Endothelial cell of umbilical vein (primary cell): Measurements from ENCODE around the gene SCTR. TPM values are rescaled to one million over a fixed set of nuclear protein-coding genes. Genes with fewer than 3 reads are reported as not detected.

ENCODE experiments used
- BruUV-seq: library from RNA; stranded (reverse); fragments of 400-500 nt; replicated peaks from 2 replicates; lab custom pipeline; 2021; lab: Mats Ljungman, UMichigan
- CTCF ChIA-PET: fragments of 300-600, 350-600 bp; sonication (Branson Sonifier 250); formaldehyde crosslinking; loops from one replicate; lab custom pipeline; 2021; ENCODE audit warnings: antibody characterized with exemption, inconsistent platforms; lab: Charles Lee
- POLR2A ChIA-PET: fragments of 300-600, 350-600 bp; sonication (Branson Sonifier 250); formaldehyde crosslinking; loops from one replicate; lab custom pipeline; 2021; ENCODE audit warnings: antibody characterized with exemption, inconsistent platforms; lab: Charles Lee
- DNase-seq: peaks from one replicate; pipeline ENCODE4 v3.0.0-alpha.2; 2011; ENCODE audit warnings: low read depth, low spot score
- FAIRE-seq: peaks from 2 replicates; lab custom pipeline; 2011; peaks lifted over from hg19 to GRCh38; lab: Jason Lieb, UNC
- H2AFZ ChIP-seq: 2 replicates; pipeline ENCODE4 v1.6.0; 2012; ENCODE audit warnings: low read depth, low read length, control low read depth, inconsistent platforms
- H3K27ac ChIP-seq: 2 replicates; pipeline ENCODE4 v1.5.1; 2011; ENCODE audit warnings: low read depth, mild to moderate bottlenecking, control low read depth, low read length, moderate library complexity; ENCODE audit not compliant: insufficient read depth
- H3K27me3 ChIP-seq, 2 experiments: 2 replicates each; pipeline versions ENCODE4 v1.6.0 to v1.6.1; 2011; ENCODE audit warnings: low read length in 2 of 2, mixed read lengths in 1 of 2; ENCODE audit not compliant: control insufficient read depth in 2 of 2, insufficient read depth in 2 of 2
- H3K36me3 ChIP-seq, 2 experiments: 2 replicates in 1 of 2; 3 replicates in 1 of 2; pipeline ENCODE4 v1.5.1; 2011; ENCODE audit warnings: low read length in 2 of 2, mild to moderate bottlenecking in 1 of 2, moderate library complexity in 1 of 2; ENCODE audit not compliant: control insufficient read depth in 2 of 2, insufficient read depth in 2 of 2; ENCODE audit errors: extremely low read depth in 1 of 2
- H3K4me1 ChIP-seq: 3 replicates; pipeline ENCODE4 v1.5.1; 2011; ENCODE audit warnings: mild to moderate bottlenecking, low read length; ENCODE audit not compliant: control insufficient read depth, insufficient read depth; ENCODE audit errors: extremely low read depth
- H3K4me2 ChIP-seq: 2 replicates; pipeline ENCODE4 v1.6.1; 2011; ENCODE audit warnings: low read length, control low read depth, mixed read lengths; ENCODE audit not compliant: insufficient read depth
- H3K4me3 ChIP-seq, 3 experiments: fragments of 200-600 bp in 1 of 3; sonication (generic), shearing (Covaris generic) in 1 of 3; replicated peaks in 1 of 3; 2 replicates each; pipeline ENCODE4 v1.5.1; 2011 to 2016; ENCODE audit warnings: control low read depth in 3 of 3, low read length in 3 of 3, mild to moderate bottlenecking in 2 of 3, inconsistent platforms in 1 of 3, low read depth in 1 of 3, moderate library complexity in 1 of 3; ENCODE audit not compliant: insufficient read depth in 1 of 3
- H3K79me2 ChIP-seq: 2 replicates; pipeline ENCODE4 v1.6.0; 2012; ENCODE audit warnings: low read length, inconsistent platforms; ENCODE audit not compliant: control insufficient read depth, insufficient read depth
- H3K9ac ChIP-seq: replicated peaks from 2 replicates; pipeline ENCODE3; 2011; ENCODE audit warnings: low read length, control low read depth; ENCODE audit not compliant: insufficient read depth; ENCODE audit errors: extremely low read depth
- H3K9me1 ChIP-seq: replicated peaks from 3 replicates; pipeline ENCODE4 v1.6.0; 2011; ENCODE audit warnings: mild to moderate bottlenecking, low read length; ENCODE audit not compliant: control insufficient read depth, insufficient read depth; ENCODE audit errors: extremely low read depth
- H3K9me3 ChIP-seq: replicated peaks from 2 replicates; pipeline ENCODE4 v1.5.1; 2012; ENCODE audit warnings: low read length, inconsistent platforms; ENCODE audit not compliant: control insufficient read depth, insufficient read depth
- H4K20me1 ChIP-seq: replicated peaks from 2 replicates; pipeline ENCODE3; 2011; ENCODE audit warnings: mild to moderate bottlenecking, low read length; ENCODE audit not compliant: control insufficient read depth, insufficient read depth; ENCODE audit errors: extremely low read depth
- EZH2 ChIP-seq: IDR thresholded peaks from 2 replicates; pipeline ENCODE4 v1.6.1; 2012; ENCODE audit warnings: borderline replicate concordance, low read depth, mild to moderate bottlenecking, moderate library complexity, low read length, inconsistent platforms; ENCODE audit not compliant: severe bottlenecking
- FOS ChIP-seq: IDR thresholded peaks from 2 replicates; pipeline ENCODE4 v1.6.1; 2011; ENCODE audit warnings: mild to moderate bottlenecking, low read length, moderate library complexity, borderline replicate concordance; ENCODE audit not compliant: insufficient read depth
- GATA2 ChIP-seq: IDR thresholded peaks from 2 replicates; pipeline ENCODE4 v1.7.0; 2011; ENCODE audit warnings: low read depth, mild to moderate bottlenecking, moderate library complexity, mixed read lengths, low read length; ENCODE audit not compliant: insufficient read length, insufficient read depth
- JUN ChIP-seq: IDR thresholded peaks from 2 replicates; pipeline ENCODE4 v1.6.1; 2011; ENCODE audit warnings: borderline replicate concordance, low read depth; ENCODE audit not compliant: insufficient read length, insufficient read depth
- MYC ChIP-seq: IDR thresholded peaks from one replicate; pipeline ENCODE4 v1.6.1; 2011; ENCODE audit warnings: mild to moderate bottlenecking, low read depth, low read length
- POLR2A ChIP-seq: IDR thresholded peaks from 2 replicates; pipeline ENCODE4 v1.6.1; 2012; ENCODE audit warnings: low read depth, mild to moderate bottlenecking, control low read depth, low read length
- POLR2AphosphoS5 ChIP-seq: IDR thresholded peaks from 2 replicates; pipeline ENCODE4 v1.6.1; 2012; ENCODE audit warnings: low read depth, mild to moderate bottlenecking, control low read depth, low read length, moderate library complexity; ENCODE audit not compliant: insufficient read depth
- dilution Hi-C: fragments of 300-500 bp; cut with MboI; formaldehyde crosslinking; loops from one replicate; pipeline ENCODE4 v1.15.0; 2019; ENCODE audit warnings: low sequenced_read_pairs; ENCODE audit not compliant: extremely low pct_ligation_motif_present
- intact Hi-C: fragments of 100-400 bp; cut with micrococcal nuclease; formaldehyde crosslinking; loops from one replicate; pipeline ENCODE4 v1.10.0; 2022
- polyA plus RNA-seq, 4 experiments: library from polyadenylated mRNA; depleted of rRNA in 3 of 4; stranded (reverse) in 3 of 4; unstranded in 1 of 4; fragments of >200 nt; gene quantifications; 2 replicates each; pipeline versions ENCODE4 v1.2.1 to v1.2.3, GENCODE V29; 2011 to 2012; ENCODE audit warnings: missing spikeins in 1 of 4
- total RNA-seq: library from RNA; stranded (reverse); gene quantifications from 2 replicates; pipeline ENCODE4 v1.2.3, GENCODE V29; 2021
- TF ChIP-seq, protein P1 (sequence below): IDR thresholded peaks from 2 replicates; pipeline ENCODE4 v1.6.1; 2011; ENCODE audit not compliant: insufficient read depth, insufficient read length
- TF ChIP-seq, protein P2 (sequence below), 2 donors: IDR thresholded peaks; 1 replicate in 1 of 2; 2 replicates in 1 of 2; pipeline ENCODE4 v1.5.1; 2011; ENCODE audit warnings: low read length in 2 of 2, mild to moderate bottlenecking in 2 of 2, moderate library complexity in 2 of 2, control low read depth in 1 of 2, inconsistent platforms in 1 of 2, low read depth in 1 of 2; ENCODE audit not compliant: insufficient read depth in 1 of 2; ENCODE audit errors: extremely low read depth in 1 of 2

The SCTR gene
- total and polyA plus RNA-seq, 2 donors (not counting 3 experiments of a cell fraction or from before 2014, with no cell fraction given) = not detected

DNA sequence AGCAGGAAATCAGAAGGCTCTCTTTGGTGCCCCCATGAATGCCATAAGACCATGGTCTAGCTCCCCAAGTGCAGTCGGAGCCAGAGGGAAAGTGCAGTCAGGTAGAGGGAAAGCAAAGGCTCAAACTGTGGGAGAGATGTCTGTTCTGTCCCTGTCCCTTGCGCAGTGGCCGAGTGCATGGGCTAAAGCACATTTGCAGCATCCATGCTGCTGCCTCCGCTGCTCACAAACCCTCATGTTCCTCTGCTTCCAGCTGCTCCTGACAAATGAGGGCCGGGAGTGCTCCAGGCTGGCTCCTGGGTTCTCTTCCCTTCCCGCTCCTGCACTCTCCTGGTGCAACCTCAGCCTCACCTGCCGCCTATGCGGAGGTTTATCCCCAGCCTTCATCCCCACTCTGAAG lies 34.2 kb downstream of the SCTR start:
- H3K9ac ChIP-seq = no peak overlapping the region
- H3K27me3 ChIP-seq = peaks cover 0 to 1% of the 10 kb centered on the region in 2 experiments
- no peak overlapping the region for H2AFZ ChIP-seq
- H3K9me3 ChIP-seq = no peaks in the 10 kb centered on the region
- no peak overlapping the region for H3K4me2 ChIP-seq
- TF ChIP-seq, protein P1, sequence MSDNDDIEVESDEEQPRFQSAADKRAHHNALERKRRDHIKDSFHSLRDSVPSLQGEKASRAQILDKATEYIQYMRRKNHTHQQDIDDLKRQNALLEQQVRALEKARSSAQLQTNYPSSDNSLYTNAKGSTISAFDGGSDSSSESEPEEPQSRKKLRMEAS = no peak
- TF ChIP-seq FOS (no peak), MYC (no peak), POLR2A (no peak), EZH2 (no peak), POLR2AphosphoS5 (no peak), JUN (no peak)
- no peaks in the 10 kb centered on the region for H4K20me1 ChIP-seq
- H3K27ac ChIP-seq = no peak overlapping the region
- no TSS peak for BruUV-seq
- CTCF ChIA-PET = interaction anchor here (2.0 kb wide), 1 partner anchor 14 kb away, joined by 8 read pairs; no protein-coding TSS in a partner anchor
- POLR2A ChIA-PET = no interaction called here
- DNase-seq = no peak
- H3K36me3 ChIP-seq = no peaks in the 10 kb centered on the region
- dilution Hi-C loops = no loop called here
- no peak overlapping the region for H3K4me3 ChIP-seq
- FAIRE-seq = no peak
- peaks cover 3% of the 10 kb centered on the region for H3K4me1 ChIP-seq
- H3K9me1 ChIP-seq = no peaks in the 10 kb centered on the region
- H3K79me2 ChIP-seq = no peaks in the 10 kb centered on the region
- intact Hi-C loops = no loop called here

DNA sequence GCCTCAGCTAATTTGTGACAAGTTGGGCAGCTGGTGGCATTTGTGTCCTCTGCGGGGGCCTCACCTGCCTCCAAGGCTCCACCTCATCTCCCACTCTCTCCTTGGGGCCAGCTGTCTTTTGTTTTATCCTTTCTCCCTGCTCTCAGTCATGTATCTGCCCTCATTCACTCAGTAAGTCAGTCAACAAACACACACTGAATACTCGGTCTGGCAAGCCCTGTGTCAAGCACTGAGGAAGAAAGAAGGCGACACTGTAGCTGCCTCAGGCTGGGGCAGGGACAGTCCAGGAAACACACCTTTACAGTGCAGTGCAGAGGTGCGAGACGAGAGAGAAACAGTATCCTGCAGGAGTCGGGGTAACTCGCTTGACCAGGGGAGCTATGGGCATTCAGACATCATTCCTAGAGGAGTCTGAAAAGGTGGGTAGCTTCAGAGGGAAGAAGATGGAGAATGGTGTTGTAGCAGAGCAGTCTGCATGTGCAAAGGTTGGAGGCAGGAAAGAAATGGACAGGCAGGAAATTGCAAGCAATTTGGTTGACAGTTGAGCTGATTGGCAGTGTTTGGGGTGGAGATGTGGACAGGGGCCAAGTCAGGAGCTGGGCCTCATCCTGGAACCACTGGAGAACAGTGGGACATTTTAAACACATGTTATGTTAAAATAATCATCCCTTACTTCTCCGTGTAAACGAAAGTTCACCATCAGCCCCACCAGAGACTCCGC lies 34.9 kb downstream of the SCTR start:
- Histone ChIP-seq H3K4me2 (no peak overlapping the region), H3K4me1 (peaks cover 3% of the 10 kb centered on the region), H3K79me2 (no peaks in the 10 kb centered on the region), H3K27me3 (peaks cover 0 to 1% of the 10 kb centered on the region in 2 experiments), H4K20me1 (no peaks in the 10 kb centered on the region), H2AFZ (no peak overlapping the region), H3K4me3 (no peak overlapping the region), H3K36me3 (no peaks in the 10 kb centered on the region), H3K9ac (no peak overlapping the region), H3K9me3 (no peaks in the 10 kb centered on the region), H3K27ac (no peak overlapping the region), H3K9me1 (no peaks in the 10 kb centered on the region)
- ChIA-PET POLR2A (no interaction called here), CTCF (interaction anchor here (2.0 kb wide), 1 partner anchor 14 kb away, joined by 8 read pairs; no protein-coding TSS in a partner anchor)
- TF ChIP-seq GATA2 = no peak
- TF ChIP-seq FOS = no peak
- no peak for TF ChIP-seq POLR2AphosphoS5
- TF ChIP-seq EZH2 = no peak
- TF ChIP-seq, protein P1 = no peak
- TF ChIP-seq JUN = no peak
- TF ChIP-seq, protein P2, sequence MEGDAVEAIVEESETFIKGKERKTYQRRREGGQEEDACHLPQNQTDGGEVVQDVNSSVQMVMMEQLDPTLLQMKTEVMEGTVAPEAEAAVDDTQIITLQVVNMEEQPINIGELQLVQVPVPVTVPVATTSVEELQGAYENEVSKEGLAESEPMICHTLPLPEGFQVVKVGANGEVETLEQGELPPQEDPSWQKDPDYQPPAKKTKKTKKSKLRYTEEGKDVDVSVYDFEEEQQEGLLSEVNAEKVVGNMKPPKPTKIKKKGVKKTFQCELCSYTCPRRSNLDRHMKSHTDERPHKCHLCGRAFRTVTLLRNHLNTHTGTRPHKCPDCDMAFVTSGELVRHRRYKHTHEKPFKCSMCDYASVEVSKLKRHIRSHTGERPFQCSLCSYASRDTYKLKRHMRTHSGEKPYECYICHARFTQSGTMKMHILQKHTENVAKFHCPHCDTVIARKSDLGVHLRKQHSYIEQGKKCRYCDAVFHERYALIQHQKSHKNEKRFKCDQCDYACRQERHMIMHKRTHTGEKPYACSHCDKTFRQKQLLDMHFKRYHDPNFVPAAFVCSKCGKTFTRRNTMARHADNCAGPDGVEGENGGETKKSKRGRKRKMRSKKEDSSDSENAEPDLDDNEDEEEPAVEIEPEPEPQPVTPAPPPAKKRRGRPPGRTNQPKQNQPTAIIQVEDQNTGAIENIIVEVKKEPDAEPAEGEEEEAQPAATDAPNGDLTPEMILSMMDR (IDR thresholded peaks at IDR 0.05; ENCODE audit: extremely low read depth in 1 of 2, insufficient read depth in 1 of 2, low read depth in 1 of 2, low read length in 2 of 2) = no peak
- TF ChIP-seq MYC = no peak
- no TSS peak for BruUV-seq
- intact Hi-C loops (no loop called here), dilution Hi-C loops (no loop called here)
- DNase-seq = no peak
- FAIRE-seq = no peak
